ENCODE results near the gene ANO10. TPM values are rescaled to one million over a fixed set of nuclear protein-coding genes. Genes with fewer than 3 reads are reported as not detected.

ANO10 gene
- total RNA-seq, 2 experiments from 2014 or later: 9.5 to 12.9 TPM

DNA sequence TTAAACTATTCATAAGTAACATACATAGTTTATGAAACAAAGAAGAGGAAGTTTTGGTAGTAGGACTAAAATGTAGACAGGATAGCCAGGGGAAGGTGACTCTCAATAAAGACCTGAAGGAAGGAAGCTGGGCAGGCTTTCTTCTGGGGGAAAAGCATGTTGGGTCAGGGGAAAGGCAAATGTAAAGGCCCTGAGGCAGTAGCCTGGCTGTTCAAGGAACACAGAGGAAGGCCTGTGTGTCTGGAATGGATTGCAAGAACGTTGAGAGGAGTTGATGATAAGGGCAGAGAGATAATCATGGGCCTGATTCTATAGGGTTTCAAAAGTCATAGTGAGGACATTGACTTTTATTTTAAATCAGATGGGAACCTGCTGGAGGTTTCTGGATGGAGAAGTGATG is 167.8 kb downstream of the ANO10 start:
- no peak for DNase-seq
- no peaks in the 10 kb centered on the region for H3K36me3 Mint-ChIP-seq (ENCODE audit: low read depth)
- H3K4me1 Mint-ChIP-seq (ENCODE audit: low read depth): peaks cover 2% of the 10 kb centered on the region
- H3K9me3 Mint-ChIP-seq (ENCODE audit: insufficient read depth): no peaks in the 10 kb centered on the region
- no peaks in the 10 kb centered on the region for H3K27me3 Mint-ChIP-seq (ENCODE audit: low read depth)
- POLR2A ChIA-PET: no interaction called here
- CTCF ChIA-PET: no interaction called here
- H3K27ac Mint-ChIP-seq: no peak overlapping the region
- no peak for ATAC-seq
- H3K4me3 Mint-ChIP-seq: no peak overlapping the region

DNA sequence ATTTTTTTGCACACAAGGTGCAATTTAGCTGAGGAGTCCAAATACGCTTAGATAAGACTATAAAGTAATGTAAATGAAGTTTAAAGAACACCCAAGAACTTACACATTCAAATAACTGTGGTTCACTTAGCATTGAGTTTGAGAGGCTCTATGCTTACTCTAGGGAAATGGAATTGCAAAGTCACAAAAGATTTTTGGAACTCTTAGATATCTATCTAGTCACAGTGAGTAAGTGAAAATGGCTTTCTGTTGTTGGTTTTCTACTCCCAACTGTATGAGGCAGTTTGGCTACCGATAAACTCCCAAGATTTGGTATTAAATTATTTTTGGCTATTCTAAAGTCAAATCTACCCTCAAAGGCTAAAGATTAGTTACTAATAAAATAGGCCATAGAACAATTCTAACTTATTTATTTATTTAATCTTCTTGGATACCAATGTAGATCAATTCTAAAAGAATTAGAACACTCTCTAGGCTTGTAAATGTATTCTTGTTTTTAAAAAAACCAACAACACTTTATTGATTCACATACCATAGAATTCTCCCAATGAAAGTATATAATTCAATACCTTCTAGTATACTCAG is 170.0 kb downstream of the ANO10 start:
- peaks cover 2% of the 10 kb centered on the region for H3K4me1 Mint-ChIP-seq (ENCODE audit: low read depth)
- ChIA-PET POLR2A (no interaction called here), CTCF (no interaction called here)
- no peaks in the 10 kb centered on the region for H3K9me3 Mint-ChIP-seq (ENCODE audit: insufficient read depth)
- no peaks in the 10 kb centered on the region for H3K36me3 Mint-ChIP-seq (ENCODE audit: low read depth)
- DNase-seq (no peak), ATAC-seq (no peak)
- no peak overlapping the region for H3K4me3 Mint-ChIP-seq
- H3K27me3 Mint-ChIP-seq (ENCODE audit: low read depth): no peaks in the 10 kb centered on the region
- H3K27ac Mint-ChIP-seq: no peak overlapping the region

DNA sequence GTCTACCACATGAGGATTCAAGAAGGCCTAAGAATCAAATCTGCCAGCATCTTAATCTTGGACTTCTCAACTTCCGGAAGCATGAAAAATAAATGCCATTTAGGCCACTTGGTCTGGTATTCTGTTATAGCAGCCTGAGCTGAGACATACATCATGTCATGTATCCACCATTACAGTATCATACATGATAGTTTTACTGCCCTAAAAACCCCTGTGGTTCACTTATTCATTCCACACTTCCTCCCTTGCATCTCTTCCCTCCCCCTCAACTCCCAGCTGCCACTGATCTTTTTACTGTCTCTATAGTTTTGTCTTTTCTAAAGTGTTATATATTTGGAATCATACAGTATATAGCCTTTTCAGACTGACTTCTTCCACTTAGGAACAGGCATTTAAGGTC is 173.7 kb downstream of the ANO10 start:
- H3K36me3 Mint-ChIP-seq (ENCODE audit: low read depth): no peaks in the 10 kb centered on the region
- H3K4me1 Mint-ChIP-seq (ENCODE audit: low read depth): peaks cover 2% of the 10 kb centered on the region
- DNase-seq: no peak
- no peak overlapping the region for H3K27ac Mint-ChIP-seq
- ChIA-PET CTCF (interaction anchor here (1.1 to 1.4 kb wide), 3 partner anchors 9 to 59 kb away, joined by 3 to 4 read pairs (median 3); no protein-coding TSS in a partner anchor), POLR2A (no interaction called here)
- ATAC-seq: no peak
- no peak overlapping the region for H3K4me3 Mint-ChIP-seq
- H3K27me3 Mint-ChIP-seq (ENCODE audit: low read depth): no peaks in the 10 kb centered on the region
- H3K9me3 Mint-ChIP-seq (ENCODE audit: insufficient read depth): no peaks in the 10 kb centered on the region

DNA sequence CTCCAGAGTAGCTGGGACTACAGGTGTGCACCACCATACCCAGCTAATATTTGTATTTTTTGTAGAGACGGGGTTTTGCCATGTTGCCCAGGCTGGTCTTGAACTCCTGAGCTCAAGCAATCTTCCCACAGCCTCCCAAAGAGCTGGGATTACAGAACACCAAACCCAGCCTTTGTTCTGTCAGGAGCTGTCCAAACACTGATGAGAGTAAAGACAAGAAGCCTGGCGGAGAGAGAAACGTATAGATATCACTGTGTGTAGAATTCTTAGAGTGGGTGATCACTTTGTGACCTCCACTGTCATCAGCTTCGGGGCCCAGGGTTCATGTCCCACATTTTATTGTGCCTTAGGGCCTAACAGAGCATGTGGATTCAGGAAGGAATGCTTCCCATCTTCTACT is 176.0 kb downstream of the ANO10 start:
- POLR2A ChIA-PET: no interaction called here

DNA sequence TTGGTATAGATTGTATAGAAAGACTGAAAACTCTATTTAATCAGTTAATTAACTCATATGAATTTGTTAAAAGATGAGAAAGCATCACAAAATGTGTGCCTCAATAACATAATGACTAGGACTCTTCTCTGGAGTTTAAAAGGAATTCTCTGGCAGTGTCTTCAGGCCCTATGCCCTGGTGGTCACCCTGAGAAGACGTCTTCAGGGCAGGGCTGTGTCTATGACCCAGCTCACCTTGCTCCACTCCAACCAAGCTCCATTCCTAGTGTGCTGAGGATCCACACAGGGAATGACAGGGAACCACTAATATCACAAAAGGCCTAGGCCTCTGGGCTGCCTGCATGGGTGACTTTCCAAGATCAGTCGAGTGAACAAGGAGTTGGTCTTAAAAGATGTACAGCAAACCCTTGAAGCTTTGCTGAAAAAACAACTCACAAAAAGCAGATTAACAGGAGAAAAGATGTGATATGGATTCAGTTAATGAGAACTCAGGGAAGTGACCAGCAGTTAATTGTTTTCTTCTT is 178.9 kb downstream of the ANO10 start:
- Mint-ChIP-seq H3K4me3 (no peak overlapping the region), H3K9me3 (ENCODE audit: insufficient read depth) (no peaks in the 10 kb centered on the region), H3K36me3 (ENCODE audit: low read depth) (peaks cover 3% of the 10 kb centered on the region), H3K27me3 (ENCODE audit: low read depth) (no peaks in the 10 kb centered on the region), H3K27ac (no peak overlapping the region), H3K4me1 (ENCODE audit: low read depth) (no peaks in the 10 kb centered on the region)
- ATAC-seq: no peak
- ChIA-PET CTCF (interaction anchor here (1.4 kb wide), 1 partner anchor 59 kb away, joined by 3 read pairs; no protein-coding TSS in a partner anchor), POLR2A (no interaction called here)
- DNase-seq: no peak

More for the DNA sequence above, 176.0 kb downstream of the ANO10 start:
- peaks cover 2% of the 10 kb centered on the region for H3K4me1 Mint-ChIP-seq (ENCODE audit: low read depth)
- ATAC-seq: no peak
- H3K27ac Mint-ChIP-seq: no peak overlapping the region
- no peaks in the 10 kb centered on the region for H3K9me3 Mint-ChIP-seq (ENCODE audit: insufficient read depth)
- H3K4me3 Mint-ChIP-seq: no peak overlapping the region
- CTCF ChIA-PET: no interaction called here
- H3K36me3 Mint-ChIP-seq (ENCODE audit: low read depth): no peaks in the 10 kb centered on the region
- no peaks in the 10 kb centered on the region for H3K27me3 Mint-ChIP-seq (ENCODE audit: low read depth)
- DNase-seq: no peak

DNA sequence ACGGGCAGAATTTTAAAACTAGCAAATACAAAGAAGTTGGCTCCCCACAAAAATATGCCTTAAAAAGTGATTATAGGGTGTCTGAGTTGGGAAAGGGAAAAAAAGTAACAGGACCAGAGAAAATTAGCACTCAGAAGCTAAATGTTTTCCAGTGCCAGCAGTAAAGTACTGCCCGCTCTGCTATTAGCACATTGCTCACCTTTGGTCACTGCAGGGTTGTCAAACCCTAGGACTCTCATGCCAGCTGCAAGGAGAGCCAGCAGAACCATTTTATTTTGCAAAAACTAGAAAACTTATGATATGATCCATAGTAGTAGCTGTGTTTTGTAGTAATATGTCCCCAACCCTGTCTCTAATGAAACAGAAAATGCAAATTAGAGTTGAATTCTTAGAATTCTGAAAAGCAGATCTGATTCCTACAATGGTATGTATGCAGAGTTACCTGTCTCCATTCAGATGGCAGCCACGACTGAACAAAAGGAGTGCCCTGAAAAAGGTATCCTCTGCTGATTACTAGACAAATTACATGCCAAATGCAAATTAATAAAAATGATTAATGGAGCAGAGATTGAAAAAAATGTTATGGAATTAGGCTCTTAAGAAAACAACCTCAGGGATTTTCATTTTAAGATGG is 185.2 kb downstream of the ANO10 start:
- Mint-ChIP-seq H3K36me3 (ENCODE audit: low read depth) (peaks cover 10% of the 10 kb centered on the region), H3K27me3 (ENCODE audit: low read depth) (no peaks in the 10 kb centered on the region), H3K4me1 (ENCODE audit: low read depth) (no peaks in the 10 kb centered on the region), H3K4me3 (no peak overlapping the region), H3K9me3 (ENCODE audit: insufficient read depth) (no peaks in the 10 kb centered on the region), H3K27ac (no peak overlapping the region)
- ChIA-PET CTCF (no interaction called here), POLR2A (no interaction called here)
- no peak for ATAC-seq
- DNase-seq: no peak

DNA sequence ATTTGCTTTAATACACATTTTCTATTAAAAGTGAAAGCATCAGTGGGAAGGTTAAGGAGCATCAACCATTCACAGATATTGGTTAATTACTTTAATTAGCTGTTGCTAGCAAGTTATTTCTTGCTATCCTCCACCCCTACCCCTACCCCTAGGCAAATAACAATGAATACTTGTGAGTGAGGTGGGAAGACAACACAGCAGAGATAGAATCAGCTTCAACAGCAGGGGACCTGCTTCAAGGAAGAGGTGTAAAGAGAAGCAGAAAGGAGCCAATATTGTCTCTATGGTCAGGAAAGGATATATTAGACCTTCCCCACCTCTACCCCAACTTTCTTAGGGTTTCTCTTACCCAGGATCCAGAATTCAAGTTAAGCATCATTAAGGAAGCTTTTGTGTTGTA is 186.1 kb downstream of the ANO10 start:
- ATAC-seq (no peak), DNase-seq (no peak)
- ChIA-PET POLR2A (no interaction called here), CTCF (no interaction called here)
- Mint-ChIP-seq H3K27ac (no peak overlapping the region), H3K4me1 (ENCODE audit: low read depth) (no peaks in the 10 kb centered on the region), H3K36me3 (ENCODE audit: low read depth) (peaks cover 10% of the 10 kb centered on the region), H3K9me3 (ENCODE audit: insufficient read depth) (no peaks in the 10 kb centered on the region), H3K27me3 (ENCODE audit: low read depth) (no peaks in the 10 kb centered on the region), H3K4me3 (no peak overlapping the region)

DNA sequence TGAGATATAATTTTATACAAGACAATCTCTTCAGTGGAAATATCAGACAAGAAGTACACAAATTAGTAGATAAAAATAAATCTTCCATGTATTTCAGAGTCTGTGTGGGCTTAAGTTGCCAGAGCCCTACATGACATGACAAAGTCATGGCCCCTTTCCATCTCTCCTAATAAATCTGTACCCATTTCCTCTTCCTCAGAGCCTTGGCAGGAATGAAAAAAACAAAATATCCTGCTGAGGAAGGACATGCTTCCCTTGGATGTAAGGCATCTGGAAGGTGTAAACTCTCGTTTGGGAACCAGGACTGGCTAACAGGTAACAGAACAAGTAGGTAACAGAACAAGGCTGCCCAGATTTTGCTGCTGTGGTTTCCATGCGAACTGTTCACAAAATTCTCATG is 187.4 kb downstream of the ANO10 start:
- ChIA-PET CTCF (no interaction called here), POLR2A (no interaction called here)
- Mint-ChIP-seq H3K4me3 (no peak overlapping the region), H3K9me3 (ENCODE audit: insufficient read depth) (no peaks in the 10 kb centered on the region), H3K36me3 (ENCODE audit: low read depth) (peaks cover 10% of the 10 kb centered on the region), H3K27ac (no peak overlapping the region), H3K27me3 (ENCODE audit: low read depth) (no peaks in the 10 kb centered on the region), H3K4me1 (ENCODE audit: low read depth) (no peaks in the 10 kb centered on the region)
- DNase-seq: no peak
- no peak for ATAC-seq

DNA sequence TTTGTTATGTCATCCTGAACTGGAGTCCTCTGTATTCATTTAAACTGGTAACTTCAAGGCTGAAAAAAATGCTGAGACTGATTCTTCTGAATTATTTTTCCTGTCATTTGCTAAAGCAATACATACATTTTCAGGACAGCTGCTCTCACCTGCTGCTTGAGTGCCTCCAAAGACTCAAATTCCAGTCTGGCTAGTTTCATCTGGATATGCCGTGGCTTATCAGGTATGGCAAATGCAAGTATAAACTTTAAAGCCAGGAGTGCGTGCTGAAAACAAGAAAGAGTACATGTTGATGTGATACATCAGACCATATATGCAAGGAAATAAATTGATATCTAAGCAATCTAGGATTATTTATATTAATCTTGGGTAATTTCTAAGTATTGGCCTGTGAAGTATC is 189.3 kb downstream of the ANO10 start:
- ATAC-seq: no peak
- CTCF ChIA-PET: no interaction called here
- H3K27ac Mint-ChIP-seq: no peak overlapping the region
- H3K9me3 Mint-ChIP-seq (ENCODE audit: insufficient read depth): no peaks in the 10 kb centered on the region
- H3K4me1 Mint-ChIP-seq (ENCODE audit: low read depth): no peaks in the 10 kb centered on the region
- POLR2A ChIA-PET: no interaction called here
- no peaks in the 10 kb centered on the region for H3K27me3 Mint-ChIP-seq (ENCODE audit: low read depth)
- no peak overlapping the region for H3K4me3 Mint-ChIP-seq
- peaks cover 10% of the 10 kb centered on the region for H3K36me3 Mint-ChIP-seq (ENCODE audit: low read depth)
- DNase-seq: no peak

DNA sequence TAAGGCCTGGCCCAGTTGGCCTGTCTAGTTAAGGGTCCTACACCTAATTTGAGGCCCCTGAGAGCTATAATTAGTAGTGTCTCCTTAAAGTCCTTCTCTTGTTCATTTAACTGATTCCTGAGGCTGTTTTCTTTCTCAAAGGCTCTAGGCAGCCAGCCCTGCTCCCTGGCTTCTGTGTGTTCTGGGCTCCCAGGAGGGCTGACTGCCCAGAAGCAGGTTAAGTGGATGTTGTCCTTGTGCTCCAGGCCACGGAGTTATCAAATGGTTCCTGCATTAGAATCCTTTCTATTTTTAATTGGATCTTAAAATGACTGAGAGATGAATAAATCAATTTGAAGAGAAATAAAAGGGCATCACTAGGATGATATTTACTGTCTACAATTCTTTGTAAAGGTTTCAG is 195.4 kb downstream of the ANO10 start:
- peaks cover 7% of the 10 kb centered on the region for H3K9me3 Mint-ChIP-seq (ENCODE audit: insufficient read depth)
- H3K27me3 Mint-ChIP-seq (ENCODE audit: low read depth): no peaks in the 10 kb centered on the region
- H3K4me1 Mint-ChIP-seq (ENCODE audit: low read depth): no peaks in the 10 kb centered on the region
- peaks cover 2% of the 10 kb centered on the region for H3K36me3 Mint-ChIP-seq (ENCODE audit: low read depth)
- ATAC-seq: no peak
- H3K4me3 Mint-ChIP-seq: no peak overlapping the region
- CTCF ChIA-PET: no interaction called here
- DNase-seq: no peak
- POLR2A ChIA-PET: interaction anchor here (0.6 kb wide), 1 partner anchor 92 kb away, joined by 3 read pairs; no protein-coding TSS in a partner anchor
- H3K27ac Mint-ChIP-seq: no peak overlapping the region

DNA sequence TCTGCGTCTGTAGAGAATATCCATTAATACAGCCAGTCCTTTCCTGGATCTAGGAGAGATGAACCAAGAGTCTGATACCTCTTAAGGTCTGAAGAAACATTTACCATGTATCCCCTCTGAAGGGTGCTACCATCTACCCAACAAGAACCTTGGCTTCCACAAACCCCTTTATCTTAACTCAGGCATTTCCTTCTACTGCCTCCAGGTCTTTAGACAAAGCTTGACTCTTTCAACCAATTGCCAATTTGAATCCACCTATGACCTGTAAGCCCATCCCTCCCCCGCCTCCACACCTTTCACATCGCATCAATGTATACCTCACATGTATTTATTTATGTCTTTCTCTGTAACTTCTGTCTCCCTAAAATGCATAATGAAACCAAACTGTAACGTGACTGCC is 196.0 kb downstream of the ANO10 start:
- Mint-ChIP-seq H3K9me3 (ENCODE audit: insufficient read depth) (peaks cover 7% of the 10 kb centered on the region), H3K27ac (no peak overlapping the region)
- no peak for ATAC-seq

DNA sequence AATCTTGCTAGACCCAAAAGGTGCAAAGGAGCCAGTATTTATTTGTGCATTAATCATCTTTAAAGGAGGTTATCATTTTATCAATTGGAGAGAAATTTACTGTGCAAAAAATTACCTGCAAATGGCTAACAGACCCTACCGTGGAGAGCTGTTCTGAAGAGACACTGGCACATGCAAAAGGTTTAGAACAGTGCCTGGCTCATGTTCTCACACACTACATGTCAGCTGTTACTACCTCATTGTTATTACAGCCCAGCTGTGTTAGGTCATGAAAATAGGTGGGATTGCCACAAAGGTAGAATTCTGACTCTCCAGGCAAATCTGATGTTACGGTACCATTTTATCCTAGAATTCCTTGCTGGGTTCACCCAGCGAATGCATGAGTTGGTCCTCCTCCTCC is 198.2 kb downstream of the ANO10 start:
- Mint-ChIP-seq H3K36me3 (ENCODE audit: low read depth) (peaks cover 2% of the 10 kb centered on the region), H3K4me3 (no peak overlapping the region), H3K4me1 (ENCODE audit: low read depth) (no peaks in the 10 kb centered on the region), H3K27ac (no peak overlapping the region), H3K27me3 (ENCODE audit: low read depth) (no peaks in the 10 kb centered on the region), H3K9me3 (ENCODE audit: insufficient read depth) (peaks cover 7% of the 10 kb centered on the region)
- POLR2A ChIA-PET: no interaction called here
- CTCF ChIA-PET: no interaction called here
- no peak for ATAC-seq
- DNase-seq: no peak

More for the DNA sequence above, 196.0 kb downstream of the ANO10 start:
- no peaks in the 10 kb centered on the region for H3K4me1 Mint-ChIP-seq (ENCODE audit: low read depth)
- H3K36me3 Mint-ChIP-seq (ENCODE audit: low read depth): peaks cover 2% of the 10 kb centered on the region
- ChIA-PET POLR2A (interaction anchor here (0.6 kb wide), 1 partner anchor 91 kb away, joined by 3 read pairs; no protein-coding TSS in a partner anchor), CTCF (no interaction called here)
- no peak for DNase-seq
- H3K27me3 Mint-ChIP-seq (ENCODE audit: low read depth): no peaks in the 10 kb centered on the region
- no peak overlapping the region for H3K4me3 Mint-ChIP-seq

DNA sequence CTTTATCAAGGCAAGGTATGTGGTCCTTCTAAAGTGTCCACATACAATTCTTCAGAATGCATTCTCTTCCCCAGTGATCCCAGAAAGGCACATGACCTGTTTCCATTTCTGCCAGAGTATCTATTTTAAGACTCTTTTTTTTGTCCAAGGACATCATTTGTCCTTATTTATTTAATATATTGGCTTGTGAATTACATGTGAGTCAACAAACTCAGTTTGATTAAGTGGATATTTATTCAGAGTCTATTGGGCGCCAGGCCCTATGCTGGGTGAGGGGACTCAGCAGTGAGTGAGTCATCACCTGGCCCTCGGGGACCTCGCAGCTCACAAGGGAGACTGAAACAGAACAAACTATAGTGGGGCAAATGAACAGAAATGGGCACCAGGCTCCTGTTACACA is 198.7 kb downstream of the ANO10 start:
- peaks cover 7% of the 10 kb centered on the region for H3K9me3 Mint-ChIP-seq (ENCODE audit: insufficient read depth)
- DNase-seq (no peak), ATAC-seq (no peak)
- no peaks in the 10 kb centered on the region for H3K36me3 Mint-ChIP-seq (ENCODE audit: low read depth)
- ChIA-PET POLR2A (no interaction called here), CTCF (no interaction called here)
- no peak overlapping the region for H3K4me3 Mint-ChIP-seq
- H3K27ac Mint-ChIP-seq: no peak overlapping the region
- no peaks in the 10 kb centered on the region for H3K27me3 Mint-ChIP-seq (ENCODE audit: low read depth)
- H3K4me1 Mint-ChIP-seq (ENCODE audit: low read depth): no peaks in the 10 kb centered on the region

All from activated CD8-positive, alpha-beta T cell treated with anti-CD3 and anti-CD28 coated beads, Interleukin-2, amount 10 ng/mL, durations not matched to agents 7 days and 5 days (primary cell).